HTERT RPE-1 (cell line): ENCODE data around the gene ASB4.
"Not testable (repeated sequence)": the region's sequence is repeated elsewhere in the genome, so short reads cannot be mapped to it uniquely, and the experiment has no call there.

ENCODE experiments used
- in situ Hi-C: fragments of 300-500 bp; cut with MboI; formaldehyde crosslinking; loops from 4 replicates; pipeline ENCODE4 v1.14.3; 2020; ENCODE audit warnings: low sequenced_read_pairs

The ASB4 gene

GRCh38 chr7:95549818-95550529 is 64.2 kb downstream of the ASB4 start:
- in situ Hi-C loops: no loop called here

- in situ Hi-C loops: no loop called here
Measured at GRCh38 chr7:95550546-95550945, 64.8 kb downstream of the ASB4 start.

- in situ Hi-C loops: not testable (repeated sequence)
Measured at GRCh38 chr7:95552010-95552926, 66.5 kb downstream of the ASB4 start.

DNA sequence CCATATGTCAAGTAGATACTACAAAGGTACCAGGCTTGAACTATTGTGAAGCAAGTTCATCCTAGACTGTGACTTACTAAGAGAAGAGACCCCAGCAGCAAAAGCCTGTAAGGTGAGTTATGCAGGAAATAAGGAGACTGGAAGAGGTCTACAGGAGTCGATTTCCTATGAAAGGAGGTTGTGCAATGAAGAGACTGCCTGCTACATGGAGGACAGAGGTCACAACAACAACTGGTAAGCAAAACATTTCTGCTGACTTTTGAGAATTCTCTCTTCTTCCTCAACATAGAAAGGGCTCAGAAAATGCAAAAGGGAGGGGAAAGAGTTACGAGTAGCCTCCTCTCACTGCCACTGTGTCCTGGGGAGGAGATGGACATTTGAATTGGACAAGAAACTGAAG is 68.2 kb downstream of the ASB4 start:
- in situ Hi-C loops: no loop called here

DNA sequence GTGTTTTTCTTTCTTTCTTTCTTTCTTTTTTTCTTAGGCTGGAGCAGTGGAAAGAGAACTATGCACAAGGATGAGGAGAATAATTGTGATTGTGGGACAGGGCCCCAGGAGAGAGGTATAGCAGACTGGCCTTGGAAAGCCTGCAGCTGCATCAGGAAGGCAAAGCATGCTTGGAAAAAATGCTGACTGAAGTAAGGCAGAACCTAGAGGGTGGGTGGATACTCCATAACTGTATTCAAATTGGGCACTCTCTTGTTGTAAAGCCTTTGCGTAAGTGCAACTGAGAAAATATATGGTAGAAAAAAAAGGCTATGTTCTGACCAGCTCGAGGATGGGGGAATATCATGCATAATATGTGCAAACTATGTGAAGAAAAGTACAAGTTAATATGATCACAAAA is 71.0 kb downstream of the ASB4 start:
- in situ Hi-C loops: no loop called here

DNA sequence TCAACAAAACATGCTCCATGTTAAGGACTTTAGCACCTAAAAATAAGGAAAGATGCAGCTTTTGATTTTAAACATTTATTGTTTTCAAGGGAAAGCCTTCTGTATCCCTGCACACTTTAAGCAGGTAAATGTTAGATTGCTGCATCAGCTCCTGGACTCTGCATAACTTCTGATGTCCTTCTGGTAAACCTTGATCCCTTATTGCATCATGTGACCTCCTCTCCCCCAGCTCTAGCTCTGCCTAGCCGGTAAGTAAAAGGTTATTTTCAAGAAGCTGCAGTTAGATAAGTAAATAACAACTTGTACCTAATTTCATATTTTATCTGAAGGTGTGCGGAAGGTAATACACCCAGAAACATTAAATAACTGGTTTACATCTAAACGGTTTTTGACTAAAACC is 73.1 kb downstream of the ASB4 start:
- in situ Hi-C loops: no loop called here

DNA sequence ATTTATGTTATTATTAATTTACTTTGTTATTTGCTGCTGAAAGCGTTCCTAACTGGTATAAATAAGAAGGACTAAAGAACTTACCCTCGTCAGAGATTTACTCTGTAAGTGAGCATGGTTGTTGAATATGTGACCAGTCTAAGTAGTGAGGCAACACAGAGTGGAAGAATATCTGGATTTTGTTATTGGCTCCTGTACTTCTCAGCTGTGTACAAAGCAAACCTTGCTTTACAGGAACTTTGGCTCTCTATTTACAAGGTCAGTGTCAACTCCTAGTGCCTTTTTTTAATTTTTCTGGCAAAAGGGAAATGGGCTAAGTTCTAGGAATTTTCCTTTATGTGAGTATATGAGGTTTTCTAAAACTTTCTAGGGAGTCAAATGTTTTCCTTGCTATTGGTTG is 74.9 kb downstream of the ASB4 start:
- in situ Hi-C loops: no loop called here

GRCh38 chr7:95569720-95570119 is 84.0 kb downstream of the ASB4 start:
- in situ Hi-C loops: no loop called here

DNA sequence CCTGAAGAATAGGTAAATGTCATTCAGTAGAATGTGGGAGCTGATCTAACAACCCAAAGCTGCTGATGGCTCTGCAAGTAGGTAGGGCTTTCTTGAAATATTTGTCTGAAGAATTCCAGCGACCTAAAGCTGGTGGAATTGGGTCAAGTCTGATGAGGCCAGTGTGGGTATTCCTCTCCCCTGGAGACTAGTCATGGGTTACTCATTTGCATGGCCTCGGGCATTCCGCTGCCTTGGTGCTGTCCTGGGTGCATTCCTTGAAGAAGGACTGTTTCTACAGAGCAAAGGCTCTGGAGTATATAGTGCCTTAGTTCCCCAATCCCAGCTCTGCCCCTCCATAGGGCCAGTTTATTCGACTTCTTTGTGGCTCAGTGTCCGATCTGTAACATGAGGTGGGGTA is 91.4 kb downstream of the ASB4 start:
- in situ Hi-C loops: no loop called here

DNA sequence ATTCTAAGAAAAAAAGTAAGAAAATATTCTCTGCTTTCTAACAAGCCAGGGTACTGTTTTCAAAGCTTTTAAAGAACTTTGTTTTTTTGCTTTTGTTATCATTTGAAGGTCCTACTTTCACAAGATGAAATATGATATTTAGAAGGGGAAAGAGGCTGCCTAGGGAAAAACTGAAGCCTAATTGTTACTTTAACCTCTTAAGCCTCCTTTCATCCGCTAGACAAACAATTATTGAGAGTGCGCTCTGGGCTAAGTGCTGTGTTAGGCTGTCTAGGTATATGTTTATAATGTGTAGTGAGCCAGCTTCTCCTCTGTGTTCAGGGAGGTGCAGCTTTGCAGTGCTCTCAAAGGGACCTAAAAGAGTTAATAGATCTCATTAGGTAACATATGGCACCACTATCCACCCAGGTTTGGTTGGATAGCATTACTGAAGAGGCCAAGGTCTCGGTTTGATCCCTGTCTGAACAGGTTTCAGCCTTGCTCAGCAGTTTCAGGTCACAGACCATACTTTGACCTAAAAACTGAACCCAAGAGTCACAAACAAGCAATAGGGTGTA is 92.6 kb downstream of the ASB4 start:
- in situ Hi-C loops: no loop called here

DNA sequence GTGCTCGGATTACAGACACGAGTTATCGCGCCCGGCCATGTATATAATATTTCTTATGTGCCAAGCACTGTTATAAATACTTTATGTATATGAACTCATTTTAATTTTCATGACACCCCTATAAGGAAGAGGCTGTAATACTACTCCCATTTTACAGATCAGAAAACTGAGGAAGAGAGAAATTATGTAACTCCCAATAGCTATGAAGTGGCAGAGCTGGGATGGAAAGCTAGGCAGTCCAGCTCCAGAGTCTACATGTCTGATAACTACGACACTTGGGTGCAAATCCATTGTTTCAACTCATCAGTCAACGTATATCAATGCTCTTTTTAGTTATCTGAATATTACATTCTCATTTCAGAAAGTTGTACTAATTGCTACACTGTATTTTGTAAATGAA is 93.6 kb downstream of the ASB4 start:
- in situ Hi-C loops: no loop called here

GRCh38 chr7:95581467-95581866 is 95.7 kb downstream of the ASB4 start:
- in situ Hi-C loops: no loop called here

DNA sequence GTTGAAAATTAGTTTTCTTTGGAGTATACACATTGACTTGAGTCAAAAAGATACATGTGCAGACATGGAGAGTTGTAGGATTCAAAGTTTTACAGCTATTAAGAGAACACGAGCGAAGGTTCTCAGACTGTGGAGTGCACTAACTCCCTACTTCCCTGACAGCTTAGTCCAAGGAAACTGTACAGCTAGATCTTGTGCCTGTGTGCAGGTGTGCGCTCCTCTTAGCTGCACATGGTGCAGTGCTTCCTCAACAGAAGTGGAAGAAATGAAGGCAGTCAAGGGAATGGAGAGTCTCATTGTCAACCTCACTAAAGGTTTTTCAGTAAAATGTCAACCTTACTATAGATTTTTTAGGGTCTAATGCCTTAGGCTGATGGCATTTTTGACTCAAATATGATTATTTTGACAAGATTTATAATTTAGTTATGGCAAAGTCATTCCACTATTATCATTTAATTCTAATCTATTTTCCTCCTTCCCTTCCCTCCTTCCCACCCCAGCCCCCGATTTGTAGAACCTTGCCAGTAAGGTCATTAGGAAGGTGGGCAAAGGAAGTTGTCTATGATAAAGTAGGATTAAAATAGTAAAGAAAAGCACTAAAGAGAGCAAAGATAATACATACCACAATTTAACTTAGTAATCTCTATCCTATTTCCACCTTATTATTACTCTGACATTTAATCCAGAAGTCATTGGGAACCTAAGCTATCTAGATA is 97.0 kb downstream of the ASB4 start:
- in situ Hi-C loops: no loop called here

- in situ Hi-C loops: no loop called here
Measured at GRCh38 chr7:95583834-95584621, 98.3 kb downstream of the ASB4 start.

- in situ Hi-C loops: no loop called here
Measured at GRCh38 chr7:95584769-95585425, 99.2 kb downstream of the ASB4 start.

DNA sequence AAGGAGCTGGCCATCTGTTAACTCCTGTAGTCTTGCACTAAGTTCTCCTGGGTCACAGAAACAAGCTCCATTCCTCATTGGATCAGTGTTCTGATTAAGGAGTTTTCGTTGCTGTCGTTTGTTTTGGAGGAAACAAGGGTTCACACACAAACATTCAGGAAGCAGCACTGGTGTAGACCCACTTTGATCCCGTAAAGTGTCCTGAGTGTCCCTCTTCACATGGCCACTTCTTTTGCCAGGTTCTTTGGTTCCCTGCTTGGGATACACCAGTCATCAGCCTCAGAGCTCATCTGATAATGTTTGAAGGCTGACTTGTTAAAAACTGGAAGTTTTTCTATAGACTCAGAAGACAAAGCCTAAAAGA is 99.7 kb downstream of the ASB4 start:
- in situ Hi-C loops: no loop called here

- in situ Hi-C loops: no loop called here
Measured at GRCh38 chr7:95586951-95587301, 101.2 kb downstream of the ASB4 start.

- in situ Hi-C loops: no loop called here
Measured at GRCh38 chr7:95589031-95589430, 103.3 kb downstream of the ASB4 start.

- in situ Hi-C loops: no loop called here
Measured at GRCh38 chr7:95589766-95590165, 104.0 kb downstream of the ASB4 start.
